Karpas-422 (cell line): ENCODE measurements around the gene TAF4B. TPM values are rescaled to one million over a fixed set of nuclear protein-coding genes. Genes with fewer than 3 reads are reported as not detected.
"Not testable (repeated sequence)": the region's sequence is repeated elsewhere in the genome, so short reads cannot be mapped to it uniquely, and the experiment has no call there.

Experiments
- DNase-seq: peaks from one replicate; pipeline ENCODE4 v3.0.0-alpha.2; 2015
- H2AFZ ChIP-seq: fragments of 200-600 bp; sonication (generic); 2 replicates; pipeline ENCODE4 v1.6.1; 2014; ENCODE audit warnings: antibody characterized with exemption, low read length, mixed read lengths
- H3K27ac ChIP-seq: fragments of 200-600 bp; sonication (generic); 2 replicates; pipeline ENCODE4 v1.5.1; 2014; ENCODE audit warnings: mild to moderate bottlenecking, low read length, moderate library complexity
- H3K27me3 ChIP-seq: fragments of 200-600 bp; sonication (generic); 2 replicates; pipeline ENCODE4 v1.6.1; 2014; ENCODE audit warnings: low read length, mixed read lengths
- H3K36me3 ChIP-seq: fragments of 200-600 bp; sonication (generic); 2 replicates; pipeline ENCODE4 v1.6.1; 2014; ENCODE audit warnings: low read length, mixed read lengths; ENCODE audit not compliant: insufficient read depth
- H3K4me1 ChIP-seq: fragments of 200-600 bp; sonication (generic); 2 replicates; pipeline ENCODE4 v1.6.1; 2014; ENCODE audit warnings: mild to moderate bottlenecking, low read length, mixed read lengths
- H3K4me2 ChIP-seq: fragments of 200-600 bp; sonication (generic); 2 replicates; pipeline ENCODE4 v1.6.1; 2014; ENCODE audit warnings: low read length, low read depth, mild to moderate bottlenecking; ENCODE audit not compliant: poor library complexity, severe bottlenecking
- H3K4me3 ChIP-seq: fragments of 200-600 bp; sonication (generic); 2 replicates; pipeline ENCODE4 v1.5.1; 2014; ENCODE audit warnings: mild to moderate bottlenecking, antibody characterized with exemption, low read length, mixed read lengths
- H3K79me2 ChIP-seq: fragments of 200-600 bp; sonication (generic); 2 replicates; pipeline ENCODE4 v1.6.1; 2014; ENCODE audit warnings: mild to moderate bottlenecking, low read length, mixed read lengths
- H3K9ac ChIP-seq: fragments of 200-600 bp; sonication (generic); 2 replicates; pipeline ENCODE4 v1.6.0; 2014; ENCODE audit warnings: low read length
- H3K9me2 ChIP-seq: fragments of 200-600 bp; sonication (generic), shearing (Covaris generic); replicated peaks from 2 replicates; pipeline ENCODE4 v1.6.0; 2014; ENCODE audit warnings: mild to moderate bottlenecking, low read length, moderate library complexity; ENCODE audit not compliant: insufficient read depth
- H3K9me3 ChIP-seq: fragments of 300-700, 200-600 bp; sonication (generic); 2 replicates; pipeline ENCODE4 v1.6.1; 2014; ENCODE audit warnings: low read length, mixed read lengths
- H4K20me1 ChIP-seq: fragments of 200-600 bp; sonication (generic); 2 replicates; pipeline ENCODE4 v1.6.1; 2014; ENCODE audit warnings: mild to moderate bottlenecking, antibody characterized with exemption, low read length, low read depth; ENCODE audit not compliant: insufficient read depth
- total RNA-seq: library from RNA; depleted of rRNA; stranded (reverse); fragments of >200 nt; shearing (Covaris generic); gene quantifications from 2 replicates; pipeline ENCODE4 v1.2.3, GENCODE V29; 2014; ENCODE audit warnings: low replicate concordance

Gene TAF4B
- total RNA-seq, 1 experiment from 2014 or later, result 71.1 TPM

DNA sequence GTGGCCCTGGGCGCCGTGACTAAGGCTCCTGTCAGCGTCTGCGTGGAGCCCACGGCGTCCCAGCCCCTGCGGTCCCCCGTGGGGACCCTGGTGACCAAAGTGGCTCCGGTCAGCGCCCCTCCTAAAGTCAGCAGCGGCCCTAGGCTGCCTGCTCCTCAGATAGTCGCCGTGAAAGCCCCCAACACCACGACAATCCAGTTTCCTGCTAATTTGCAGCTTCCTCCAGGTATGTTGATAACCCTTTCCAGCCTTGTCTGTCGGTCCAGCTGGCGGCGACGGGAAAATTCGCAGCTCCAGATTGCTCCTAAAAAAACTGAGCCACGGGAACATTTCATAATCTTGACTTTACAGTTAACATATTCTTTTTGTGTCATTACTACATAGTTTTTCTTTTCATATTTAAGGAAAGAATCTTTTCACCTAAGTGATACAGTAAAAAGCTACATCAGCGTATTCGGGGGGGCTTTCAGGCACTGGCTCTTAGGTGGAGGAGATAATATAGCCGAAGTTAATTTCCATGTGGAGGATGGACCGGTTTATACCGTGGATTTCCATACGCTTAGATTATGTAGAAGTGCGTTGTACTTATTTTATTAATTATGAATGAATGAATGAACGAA lies 916 bp downstream of the TAF4B start:
- peak overlapping the region; percentile 96 for H3K4me3 ChIP-seq
- no peaks in the 10 kb centered on the region for H3K27me3 ChIP-seq
- peaks cover 35% of the 10 kb centered on the region for H3K4me1 ChIP-seq
- peak overlapping the region; percentile 81 for H3K4me2 ChIP-seq
- H3K9me3 ChIP-seq, result no peaks in the 10 kb centered on the region; the same call in 1 of the 2 replicates
- peaks cover 36% of the 10 kb centered on the region for H3K36me3 ChIP-seq
- peak overlapping the region; percentile 83 for H3K27ac ChIP-seq
- no peak overlapping the region for H2AFZ ChIP-seq
- H3K9me2 ChIP-seq, result no peaks in the 10 kb centered on the region
- peak; percentile 65 for DNase-seq
- peaks cover 58% of the 10 kb centered on the region for H3K79me2 ChIP-seq
- peak overlapping the region; percentile 96 for H3K9ac ChIP-seq
- peaks cover 28% of the 10 kb centered on the region for H4K20me1 ChIP-seq

DNA sequence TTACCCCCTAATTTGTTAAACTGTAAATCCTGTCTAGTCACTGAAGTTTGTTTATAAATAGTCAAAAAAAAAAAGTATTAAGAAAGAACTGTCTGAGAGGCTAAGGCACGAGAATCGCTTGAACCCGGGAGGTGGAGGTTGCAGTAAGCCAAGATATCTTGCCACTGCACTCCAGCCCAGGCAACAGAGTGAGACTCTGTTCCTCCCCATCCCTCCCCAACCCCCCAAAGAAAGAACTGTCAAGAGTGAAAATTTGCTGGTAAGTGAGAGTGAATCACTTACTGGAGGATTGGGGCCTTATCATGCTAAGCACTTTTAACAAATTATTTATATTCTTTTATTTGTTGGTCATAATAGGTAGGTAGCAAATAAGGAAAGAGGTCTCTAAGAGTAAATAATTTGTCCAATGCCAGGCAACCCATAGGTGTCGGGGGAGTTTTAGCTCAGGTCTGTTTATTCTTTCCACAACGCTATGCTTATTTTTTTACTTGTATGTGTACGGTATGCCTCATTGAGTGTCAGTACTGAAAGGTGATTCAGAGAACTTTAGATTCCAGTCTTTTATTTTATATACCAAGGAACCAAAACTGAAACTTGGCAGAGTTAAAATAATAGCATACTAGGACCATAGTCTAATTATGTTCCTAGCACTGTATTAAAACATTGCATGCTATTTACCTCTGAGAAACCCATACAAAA lies 2.5 kb downstream of the TAF4B start:
- Histone ChIP-seq H3K9ac (peak overlapping the region; percentile 96), H3K4me3 (peak overlapping the region; percentile 96), H3K27me3 (no peaks in the 10 kb centered on the region), H3K4me1 (peaks cover 27% of the 10 kb centered on the region), H2AFZ (no peak overlapping the region), H3K79me2 (peaks cover 74% of the 10 kb centered on the region), H3K4me2 (peak overlapping the region; percentile 81), H3K36me3 (peaks cover 40% of the 10 kb centered on the region), H3K27ac (peak overlapping the region; percentile 83), H3K9me2 (no peaks in the 10 kb centered on the region), H4K20me1 (peaks cover 28% of the 10 kb centered on the region), H3K9me3 (no peaks in the 10 kb centered on the region; the same call in 1 of the 2 replicates)
- no peak for DNase-seq

DNA sequence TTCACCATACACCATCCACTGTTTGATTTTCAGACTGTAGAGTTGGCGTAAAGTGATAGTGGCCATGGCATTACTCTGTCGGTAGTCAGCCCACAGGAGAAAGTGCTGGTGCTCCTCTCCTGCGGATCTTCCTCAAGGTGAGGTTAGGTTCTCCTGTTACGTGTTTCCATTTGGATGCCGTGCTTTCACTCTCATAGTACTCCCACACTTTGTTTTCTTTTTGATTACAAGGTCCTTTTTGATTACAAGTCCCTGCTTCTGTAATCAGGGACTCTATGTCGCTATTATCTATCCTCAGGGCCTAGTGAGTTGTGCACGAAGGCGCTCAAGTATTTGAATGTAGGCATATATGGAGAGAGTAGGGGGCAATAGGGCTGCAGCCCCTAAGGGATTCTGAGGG lies 4.3 kb downstream of the TAF4B start:
- no peak overlapping the region for H3K9ac ChIP-seq
- H3K79me2 ChIP-seq, result peaks cover 92% of the 10 kb centered on the region
- no peak overlapping the region for H3K4me3 ChIP-seq
- peak; percentile 39 for DNase-seq
- no peak overlapping the region for H3K27ac ChIP-seq
- peaks cover 41% of the 10 kb centered on the region for H3K36me3 ChIP-seq
- H3K4me1 ChIP-seq, result peaks cover 22% of the 10 kb centered on the region
- no peak overlapping the region for H2AFZ ChIP-seq
- no peak overlapping the region for H3K4me2 ChIP-seq
- no peaks in the 10 kb centered on the region for H3K9me2 ChIP-seq
- H3K9me3 ChIP-seq, result no peaks in the 10 kb centered on the region; the same call in 1 of the 2 replicates
- H3K27me3 ChIP-seq, result no peaks in the 10 kb centered on the region
- H4K20me1 ChIP-seq, result peaks cover 28% of the 10 kb centered on the region

DNA sequence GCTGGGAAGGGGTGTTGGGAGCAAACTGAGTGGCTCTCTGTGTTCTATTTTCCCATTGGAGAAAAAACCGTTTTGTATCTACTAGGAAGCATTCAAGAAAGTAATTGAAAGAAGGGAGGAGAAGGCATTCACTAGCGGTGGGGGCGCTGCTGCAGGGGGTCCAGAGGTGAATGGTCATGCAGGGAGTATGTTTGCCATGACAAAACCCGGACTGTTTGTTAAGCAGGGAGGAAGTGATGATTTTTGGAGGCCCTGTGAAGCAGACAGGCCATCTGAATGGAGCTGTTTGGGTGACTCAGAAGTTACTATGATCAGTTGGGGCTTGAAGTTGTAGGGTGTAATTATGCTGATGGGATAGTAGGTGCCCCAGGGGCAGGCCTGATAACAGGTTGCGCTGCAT lies 7.0 kb downstream of the TAF4B start:
- no peak overlapping the region for H2AFZ ChIP-seq
- H3K9ac ChIP-seq, result no peak overlapping the region
- peaks cover 9% of the 10 kb centered on the region for H3K4me1 ChIP-seq
- H4K20me1 ChIP-seq, result peaks cover 18% of the 10 kb centered on the region
- H3K27ac ChIP-seq, result no peak overlapping the region
- H3K9me3 ChIP-seq, result no peaks in the 10 kb centered on the region; the same call in 1 of the 2 replicates
- H3K4me3 ChIP-seq, result no peak overlapping the region
- no peaks in the 10 kb centered on the region for H3K9me2 ChIP-seq
- H3K27me3 ChIP-seq, result no peaks in the 10 kb centered on the region
- H3K36me3 ChIP-seq, result peaks cover 45% of the 10 kb centered on the region
- DNase-seq, result no peak
- H3K79me2 ChIP-seq, result peaks cover 100% of the 10 kb centered on the region
- no peak overlapping the region for H3K4me2 ChIP-seq

DNA sequence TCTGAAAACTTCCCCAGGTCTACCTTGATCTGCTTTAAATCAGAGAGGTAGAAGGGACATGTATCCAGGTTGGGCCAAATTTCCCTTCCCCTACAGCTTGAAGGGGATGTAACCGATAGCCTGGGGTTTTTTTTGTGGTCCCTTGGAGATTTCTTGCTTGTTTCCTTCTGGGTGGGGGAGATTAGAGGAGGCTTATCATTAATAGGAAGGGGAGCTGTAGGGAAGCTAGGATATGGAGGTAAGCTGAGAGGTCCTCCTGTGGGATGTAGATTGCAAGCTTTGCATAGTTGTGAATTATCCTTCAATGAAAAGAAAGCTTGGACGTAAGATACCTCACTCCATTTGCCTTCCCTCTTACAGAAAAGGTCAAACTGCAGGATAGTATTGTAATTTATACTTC lies 11.1 kb downstream of the TAF4B start:
- H3K9me2 ChIP-seq, H3K27ac ChIP-seq, H4K20me1 ChIP-seq, H3K4me3 ChIP-seq, H3K4me2 ChIP-seq, H2AFZ ChIP-seq, H3K4me1 ChIP-seq, H3K9me3 ChIP-seq, DNase-seq, H3K27me3 ChIP-seq, H3K9ac ChIP-seq: not testable (repeated sequence)
- peaks cover 10% of the 10 kb centered on the region for H3K36me3 ChIP-seq
- H3K79me2 ChIP-seq, result peaks cover 80% of the 10 kb centered on the region

DNA sequence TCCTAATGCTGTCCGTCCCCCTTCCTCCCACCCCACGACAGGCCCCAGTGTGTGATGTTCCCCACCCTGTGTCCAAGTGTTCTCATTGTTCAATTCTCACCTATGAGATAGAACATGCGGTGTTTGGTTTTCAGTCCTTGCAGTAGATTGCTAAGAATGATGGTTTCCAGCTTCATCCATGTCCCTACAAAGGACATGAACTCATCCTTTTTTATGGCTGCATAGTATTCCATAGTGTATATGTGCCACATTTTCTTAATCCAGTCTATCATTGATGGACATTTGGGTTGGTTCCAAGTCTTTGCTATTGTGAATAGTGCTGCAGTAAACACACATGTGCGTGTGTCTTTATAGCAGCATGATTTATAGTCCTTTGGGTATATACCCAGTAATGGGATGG lies 12.5 kb downstream of the TAF4B start:
- H3K36me3 ChIP-seq, H3K9me3 ChIP-seq, H2AFZ ChIP-seq, DNase-seq, H4K20me1 ChIP-seq, H3K4me2 ChIP-seq, H3K4me3 ChIP-seq, H3K9ac ChIP-seq, H3K9me2 ChIP-seq, H3K4me1 ChIP-seq, H3K27me3 ChIP-seq, H3K27ac ChIP-seq: not testable (repeated sequence)
- peaks cover 77% of the 10 kb centered on the region for H3K79me2 ChIP-seq

DNA sequence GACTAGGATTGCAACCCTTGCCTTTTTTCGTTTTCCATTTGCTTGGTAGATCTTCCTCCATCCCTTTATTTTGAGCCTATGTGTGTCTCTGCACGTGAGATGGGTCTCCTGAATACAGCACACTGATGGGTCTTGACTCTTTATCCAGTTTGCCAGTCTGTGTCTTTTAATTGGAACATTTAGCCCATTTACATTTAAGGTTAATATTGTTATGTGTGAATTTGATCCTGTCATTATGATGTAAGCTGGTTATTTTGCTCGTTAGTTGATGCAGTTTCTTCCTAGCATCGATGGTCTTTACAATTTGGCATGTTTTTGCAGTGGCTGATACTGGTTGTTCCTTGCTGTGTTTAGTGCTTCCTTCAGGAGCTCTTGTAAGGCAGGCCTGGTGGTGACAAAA lies 16.1 kb downstream of the TAF4B start:
- H3K9ac ChIP-seq, H3K9me2 ChIP-seq, H3K27ac ChIP-seq, H3K4me1 ChIP-seq, H3K4me2 ChIP-seq, H3K9me3 ChIP-seq, DNase-seq, H3K4me3 ChIP-seq, H2AFZ ChIP-seq, H4K20me1 ChIP-seq, H3K27me3 ChIP-seq: not testable (repeated sequence)
- peaks cover 77% of the 10 kb centered on the region for H3K79me2 ChIP-seq
- peaks cover 10% of the 10 kb centered on the region for H3K36me3 ChIP-seq

DNA sequence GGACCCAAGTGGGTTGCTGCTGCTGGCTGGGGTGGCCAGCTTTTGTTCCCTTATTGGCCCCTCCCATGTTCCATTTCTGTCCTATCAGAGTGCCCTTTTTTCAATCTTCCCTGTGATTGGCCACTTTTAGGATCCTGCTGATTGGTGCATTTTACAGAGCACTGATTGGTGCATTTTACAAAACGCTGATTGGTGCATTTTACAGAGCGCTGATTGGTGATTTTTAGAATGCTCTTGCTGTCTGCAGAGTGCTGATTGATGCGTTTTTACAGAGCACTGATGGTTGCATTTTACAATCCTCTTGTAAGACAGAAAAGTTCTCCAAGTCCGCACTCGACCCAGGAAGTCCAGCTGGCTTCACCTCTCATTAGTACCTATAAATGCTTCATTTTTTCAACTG lies 19.2 kb downstream of the TAF4B start:
- H3K4me1 ChIP-seq, result peaks cover 10% of the 10 kb centered on the region
- H2AFZ ChIP-seq, H3K9me3 ChIP-seq, H3K27ac ChIP-seq, H3K4me2 ChIP-seq, H3K9me2 ChIP-seq, DNase-seq, H4K20me1 ChIP-seq, H3K9ac ChIP-seq, H3K4me3 ChIP-seq, H3K36me3 ChIP-seq, H3K27me3 ChIP-seq: not testable (repeated sequence)
- H3K79me2 ChIP-seq, result peaks cover 83% of the 10 kb centered on the region
